Posterior vena cava (tissue), 2 donors: ENCODE data around the gene ARHGEF38. TPM values are rescaled to one million over a fixed set of nuclear protein-coding genes. Genes with fewer than 3 reads are reported as not detected.
A peak's percentile ranks its signal among the peaks of the same experiment; 100 is the strongest.
"Not testable (repeated sequence)": the region's sequence is repeated elsewhere in the genome, so short reads cannot be mapped to it uniquely, and the experiment has no call there.

Experiments
- DNase-seq: peaks from one replicate; pipeline ENCODE4 v3.0.0-alpha.2; 2020; ENCODE audit warnings: low spot score
- intact Hi-C, 2 donors: fragments of 100-400 bp; cut with DNase I; formaldehyde crosslinking; loops; one replicate each; pipeline versions ENCODE4 v1.14.1 to v1.14.2; 2022 to 2023
- total RNA-seq, 2 donors: library from RNA; stranded (reverse); fragmentation: NEBNext Ultra II Directional; extraction: Animal tissue kit (Norgen Biotek cat#: 25700); gene quantifications; one replicate each; pipeline ENCODE4 v1.2.1, GENCODE V29; 2021
- donor health status: DM: yes; HTN: yes; CAD: no.
- donor health status: DM: yes; HTN: yes; CAD: no.

The ARHGEF38 gene
- total RNA-seq, 2 donors from 2014 or later, result not detected

DNA sequence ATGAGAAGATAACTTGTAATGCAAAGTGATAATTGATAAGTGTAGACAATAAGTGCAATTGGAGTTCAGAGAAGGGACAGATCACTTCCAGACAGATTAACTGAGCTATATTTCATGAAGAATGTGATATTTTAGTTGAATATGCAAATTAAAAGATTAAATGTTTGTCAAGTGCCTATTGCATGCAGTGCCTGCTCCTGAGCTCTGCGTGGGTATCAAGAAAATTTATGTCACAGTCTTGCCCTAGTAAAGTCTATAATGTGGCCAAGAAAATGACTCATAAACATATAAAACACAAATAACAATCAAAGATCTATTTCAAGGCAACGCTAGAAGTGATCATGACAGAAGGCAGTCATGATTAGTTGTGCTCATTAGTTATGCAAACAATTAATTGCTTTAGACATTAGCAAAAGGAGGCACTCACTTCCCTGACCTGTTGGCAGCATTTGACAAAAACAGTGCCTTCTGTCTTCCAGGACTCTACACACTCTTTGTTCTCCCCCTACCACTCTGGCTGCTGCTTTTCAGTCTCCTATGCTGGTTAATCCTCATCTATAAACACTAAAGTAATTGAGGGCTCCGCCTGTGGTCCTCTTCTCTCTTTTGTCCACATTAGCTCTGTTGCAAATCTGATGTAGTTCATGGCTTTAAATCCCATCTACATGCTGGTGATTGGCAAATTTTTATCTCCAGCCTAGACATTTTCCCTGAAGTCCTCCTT lies 47.7 kb downstream of the ARHGEF38 start:
- no peak for DNase-seq
- intact Hi-C loops, result no loop called here

DNA sequence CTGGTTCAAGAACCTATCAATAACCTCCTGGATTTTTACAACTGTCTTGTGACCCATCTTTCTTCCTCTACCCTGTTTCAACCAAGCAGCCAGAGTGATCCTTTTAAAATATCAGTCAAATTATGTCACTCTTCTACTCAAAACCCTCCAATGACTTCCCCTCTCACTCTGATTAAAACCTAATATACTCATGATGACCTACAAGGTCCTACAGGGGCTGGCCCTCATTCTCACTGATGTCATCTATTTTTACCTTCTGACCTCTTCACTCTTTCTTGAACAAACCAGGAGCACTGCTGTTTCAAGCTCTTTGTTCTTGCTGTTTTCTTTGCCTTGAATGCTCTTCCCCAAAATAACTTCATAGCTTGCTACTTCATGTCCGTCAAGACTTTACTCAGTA lies 48.5 kb downstream of the ARHGEF38 start:
- intact Hi-C loops, result no loop called here
- DNase-seq, result no peak

DNA sequence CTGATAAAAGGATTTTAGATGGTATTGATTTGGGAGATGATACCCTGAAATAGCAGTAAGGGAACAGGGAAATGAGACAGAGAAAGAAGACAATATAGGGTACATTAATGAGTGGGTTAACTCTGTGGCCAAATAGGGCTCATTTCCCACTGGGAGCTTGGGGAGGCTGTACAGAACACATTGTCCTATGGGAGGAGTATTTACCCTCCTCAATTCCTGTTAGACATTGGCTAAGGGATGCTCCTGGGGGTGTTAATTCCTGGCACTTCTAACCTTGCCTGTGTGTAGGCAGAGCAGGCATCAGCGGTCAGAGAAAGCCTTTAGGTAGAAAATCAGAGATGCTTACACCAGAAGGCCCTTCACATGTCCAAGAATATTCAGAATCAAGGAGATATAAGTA lies 49.0 kb downstream of the ARHGEF38 start:
- DNase-seq, result no peak
- intact Hi-C loops, result no loop called here

DNA sequence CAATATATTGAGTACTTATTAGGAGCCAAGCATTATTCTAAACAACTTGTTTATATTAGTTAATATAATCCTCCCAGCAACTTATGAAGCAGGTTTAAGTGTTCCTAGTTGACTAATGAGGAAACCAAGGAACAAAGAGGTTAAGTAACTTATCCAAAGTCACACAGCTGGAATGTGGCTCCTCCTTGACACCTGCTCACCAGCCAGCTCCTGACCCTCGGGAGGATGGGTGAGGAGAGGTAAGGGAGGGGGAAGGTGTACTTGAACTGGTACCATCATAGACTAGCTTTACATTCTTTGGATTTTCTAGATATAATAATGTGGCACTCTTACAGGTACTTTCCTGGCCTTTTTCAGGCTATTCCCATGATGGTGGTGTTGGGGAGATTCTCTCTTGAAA lies 50.7 kb downstream of the ARHGEF38 start:
- DNase-seq, result no peak
- intact Hi-C loops, result no loop called here

DNA sequence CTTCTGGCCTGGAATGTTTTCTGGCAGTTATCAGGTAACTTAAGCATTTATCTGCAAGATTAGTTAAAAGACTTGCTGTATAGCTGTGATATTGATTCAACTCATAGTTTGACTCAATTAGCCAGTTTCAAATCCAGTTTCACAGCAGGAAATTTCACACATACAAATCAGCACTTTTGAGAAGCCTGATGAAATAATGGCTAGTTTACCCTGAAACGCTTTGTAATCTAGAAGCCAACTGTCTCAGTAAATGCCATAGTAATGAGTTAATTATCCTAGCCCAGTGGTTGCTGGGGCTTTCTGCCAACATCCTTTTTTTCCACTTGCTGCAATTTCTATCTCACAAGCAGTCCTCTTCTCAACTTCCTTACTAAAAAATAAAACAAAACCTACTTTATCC lies 53.1 kb downstream of the ARHGEF38 start:
- intact Hi-C loops, result no loop called here
- no peak for DNase-seq

DNA sequence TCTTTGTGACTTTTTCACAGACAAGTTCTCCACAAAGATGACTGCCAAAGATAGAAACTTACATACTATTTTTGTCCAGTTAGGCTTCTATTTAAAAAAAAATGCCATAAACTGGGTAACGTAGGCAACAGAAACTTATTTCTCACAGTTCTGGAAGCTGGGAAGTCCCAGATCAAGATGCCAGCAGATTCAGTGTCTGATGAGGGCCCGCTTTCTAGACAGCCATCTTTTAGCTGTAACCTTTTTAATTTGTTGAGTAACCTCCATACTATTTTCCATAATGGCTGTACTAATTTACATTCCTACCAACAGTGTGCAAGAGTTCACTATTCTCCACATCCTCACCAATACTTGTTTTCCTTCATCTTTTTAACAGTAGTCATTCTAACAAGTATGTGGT lies 55.5 kb downstream of the ARHGEF38 start:
- no peak for DNase-seq
- intact Hi-C loops, result no loop called here

DNA sequence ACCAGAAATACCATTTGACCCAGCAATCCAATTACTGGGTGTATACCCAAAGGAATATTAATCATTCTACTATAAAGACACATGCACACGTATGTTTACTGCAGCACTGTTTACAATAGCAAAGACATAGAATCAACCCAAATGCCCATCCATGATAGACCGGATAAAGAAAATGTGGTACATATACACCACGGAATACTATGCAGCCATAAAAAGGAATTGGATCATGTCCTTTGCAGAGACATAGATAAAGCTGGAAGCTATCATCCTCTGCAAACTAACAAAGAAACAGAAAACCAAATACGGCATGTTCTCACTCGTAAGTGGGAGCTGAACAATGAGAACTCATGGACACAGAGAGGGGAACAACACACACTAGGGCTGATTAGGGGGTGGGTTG lies 57.4 kb downstream of the ARHGEF38 start:
- DNase-seq, intact Hi-C loops: not testable (repeated sequence)

DNA sequence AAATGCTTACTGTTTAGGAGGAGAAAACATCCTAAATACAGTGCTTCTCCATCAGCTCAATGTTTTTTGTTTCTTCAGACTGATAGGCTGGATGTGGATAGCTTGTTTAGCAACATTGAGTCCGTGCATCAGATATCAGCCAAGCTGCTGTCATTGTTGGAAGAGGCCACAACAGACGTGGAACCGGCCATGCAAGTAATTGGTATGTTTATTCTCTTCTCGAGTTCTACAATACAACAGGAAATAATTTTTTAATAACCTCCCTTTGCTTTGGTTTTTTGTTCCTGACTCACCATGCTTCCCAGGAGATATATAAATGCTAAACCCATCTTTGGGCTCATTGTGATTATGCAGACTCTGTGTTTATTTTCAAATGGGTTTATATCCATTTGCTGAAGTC lies 60.9 kb downstream of the ARHGEF38 start:
- no peak for DNase-seq
- intact Hi-C loops, result no loop called here

DNA sequence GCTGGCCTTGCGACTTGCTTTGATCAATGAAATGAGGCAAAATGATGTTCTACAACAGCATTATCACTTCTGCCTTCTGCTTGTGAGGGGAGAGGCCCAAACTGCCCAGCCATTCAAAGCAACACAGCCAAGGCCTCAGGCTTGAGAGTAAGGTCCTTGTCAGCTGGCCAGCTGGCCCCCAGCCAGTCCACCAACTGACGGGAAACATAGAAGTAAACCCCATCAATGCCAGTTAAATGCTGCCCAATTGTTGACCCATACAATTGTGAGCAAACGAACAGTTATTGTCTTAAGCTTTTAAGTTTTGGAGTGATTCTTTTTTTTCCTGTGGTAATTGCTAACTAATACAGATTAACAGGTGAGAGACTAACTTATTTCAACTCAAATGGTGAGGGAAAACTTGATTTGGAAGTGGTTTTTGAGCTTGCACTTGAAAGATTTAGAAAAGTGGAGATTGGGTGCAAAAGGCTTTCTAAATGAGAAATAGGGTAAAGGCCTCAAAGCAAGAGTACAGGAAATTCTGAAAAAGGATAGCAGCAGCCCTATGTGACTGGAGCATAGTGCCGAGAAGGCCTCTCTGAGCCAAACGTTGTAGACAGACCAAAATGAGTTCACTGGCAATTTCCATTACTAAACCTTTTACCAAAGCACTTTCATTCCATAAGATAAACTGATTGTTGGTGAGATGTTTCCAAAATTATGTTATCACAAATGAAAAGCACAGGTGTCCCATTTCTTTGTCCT lies 66.9 kb downstream of the ARHGEF38 start:
- peak; percentile 84 for DNase-seq
- intact Hi-C loops, result no loop called here

DNA sequence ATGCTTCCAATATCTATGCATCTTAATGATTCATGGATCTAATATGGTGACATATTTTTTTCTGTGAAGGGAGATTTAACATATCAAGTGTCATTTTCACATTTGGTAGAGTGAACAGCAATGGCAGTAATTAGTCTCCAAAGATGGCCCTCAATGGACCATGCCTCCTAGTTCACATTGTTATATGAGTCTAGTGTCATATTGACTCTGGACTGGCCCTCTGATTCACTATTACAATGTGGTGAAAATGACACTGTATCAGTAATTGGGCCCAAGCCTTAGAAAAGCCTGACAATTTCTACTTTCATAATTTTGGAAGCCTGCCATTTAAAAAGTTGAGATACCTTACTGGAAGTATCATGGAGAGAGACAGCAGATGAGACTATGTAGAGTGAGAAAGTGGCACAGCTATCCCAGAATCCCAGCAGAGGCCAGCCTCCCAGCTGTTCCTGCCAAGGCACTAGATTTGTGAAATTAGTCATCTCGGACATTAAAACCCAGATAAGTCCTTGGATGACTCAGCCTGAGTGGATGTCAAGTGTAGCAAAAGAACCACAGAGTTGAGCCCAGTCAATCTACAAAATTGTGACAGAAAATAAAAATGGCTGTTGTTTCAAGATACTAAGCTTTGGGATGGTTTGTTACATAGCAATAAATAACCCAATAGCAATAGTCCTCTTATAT lies 68.4 kb downstream of the ARHGEF38 start:
- intact Hi-C loops, result loop anchor here in 1 of 2 donors (5.0 kb wide), 1 partner anchor 452 kb away; no protein-coding TSS in a partner anchor
- no peak for DNase-seq

DNA sequence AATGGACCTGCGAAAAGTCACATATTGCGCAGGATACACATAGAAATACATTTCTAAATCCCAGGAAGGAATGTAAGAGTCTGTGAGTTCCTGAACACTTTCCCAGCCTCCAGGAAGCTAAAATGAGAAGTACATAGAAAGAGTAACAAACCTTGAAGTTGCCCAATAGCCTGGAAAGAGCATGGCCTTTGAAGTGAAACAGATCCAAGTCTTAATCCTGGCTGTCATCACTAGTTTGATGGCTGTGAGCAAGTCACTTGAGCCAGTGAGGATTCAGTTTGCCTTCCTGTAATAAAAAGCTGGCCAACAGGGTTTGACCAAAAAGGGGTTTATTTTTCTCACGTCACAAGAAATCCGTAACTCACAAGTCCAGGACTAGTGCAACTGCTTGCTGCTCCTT lies 69.8 kb downstream of the ARHGEF38 start:
- intact Hi-C loops, result loop anchor here in 1 of 2 donors (5.0 kb wide), 1 partner anchor 450 kb away; no protein-coding TSS in a partner anchor
- no peak for DNase-seq

DNA sequence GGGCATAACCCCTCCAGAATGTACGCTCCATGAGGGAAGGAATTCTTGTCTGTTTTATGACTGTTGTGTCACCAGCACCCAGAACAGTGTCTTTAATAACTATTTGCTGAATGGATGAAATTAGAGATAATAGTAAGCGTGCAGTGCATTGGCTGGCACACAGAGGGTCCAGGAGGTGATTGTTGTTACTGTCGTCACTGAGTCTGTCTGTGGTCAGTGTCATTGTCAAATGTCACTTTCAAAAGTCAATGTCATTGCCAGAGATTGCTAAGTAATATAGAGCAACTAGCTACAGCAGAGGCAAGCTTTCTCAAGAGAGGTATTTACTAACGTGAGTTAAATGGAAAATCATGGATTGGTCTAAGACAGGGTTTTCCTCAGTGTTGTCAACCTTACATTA lies 70.7 kb downstream of the ARHGEF38 start:
- no peak for DNase-seq
- intact Hi-C loops, result loop anchor here in 1 of 2 donors (5.0 kb wide), 1 partner anchor 449 kb away; no protein-coding TSS in a partner anchor

DNA sequence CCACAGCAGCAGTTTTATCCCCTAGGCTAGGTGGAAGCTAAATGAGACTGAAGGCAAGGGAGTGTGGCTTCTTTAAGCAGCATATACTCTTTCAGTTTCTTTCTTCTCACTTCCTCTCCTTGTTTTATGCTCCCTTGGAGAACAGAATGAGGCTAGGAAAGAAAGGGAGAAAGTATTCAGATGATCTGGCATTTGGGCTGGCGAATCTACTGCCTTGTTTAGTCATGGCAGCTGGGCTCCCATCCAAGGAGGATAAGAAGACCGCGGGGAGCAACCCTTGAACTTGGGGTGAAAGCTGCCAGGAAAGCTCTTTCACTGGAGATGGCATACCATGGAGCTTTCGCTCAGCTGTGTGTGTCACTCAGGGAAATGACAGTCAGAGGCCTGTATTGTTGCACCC lies 72.1 kb downstream of the ARHGEF38 start:
- no peak for DNase-seq

DNA sequence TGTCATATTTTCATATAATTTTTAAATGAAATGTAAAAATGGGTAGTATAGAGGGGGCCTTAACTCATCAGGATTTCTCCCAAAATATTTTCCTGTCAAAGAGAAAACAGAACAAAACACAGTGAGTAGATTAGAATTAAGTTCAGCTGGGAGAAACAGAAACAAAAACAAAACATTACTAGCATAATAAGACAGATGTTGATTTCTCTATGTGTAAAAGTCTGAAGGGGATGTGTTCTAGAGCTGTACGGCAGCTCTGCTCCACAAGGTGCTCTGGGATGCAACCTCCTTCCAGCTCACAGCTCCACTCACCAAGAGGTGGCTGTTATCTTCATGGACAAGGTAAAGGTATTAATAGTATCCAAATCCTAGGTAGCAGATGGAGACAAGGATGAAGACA lies 72.8 kb downstream of the ARHGEF38 start:
- DNase-seq, result no peak
- intact Hi-C loops, result no loop called here

More for the DNA sequence above, 72.1 kb downstream of the ARHGEF38 start:
- intact Hi-C loops, result loop anchor here in 1 of 2 donors (5.0 kb wide), 1 partner anchor 448 kb away; no protein-coding TSS in a partner anchor

DNA sequence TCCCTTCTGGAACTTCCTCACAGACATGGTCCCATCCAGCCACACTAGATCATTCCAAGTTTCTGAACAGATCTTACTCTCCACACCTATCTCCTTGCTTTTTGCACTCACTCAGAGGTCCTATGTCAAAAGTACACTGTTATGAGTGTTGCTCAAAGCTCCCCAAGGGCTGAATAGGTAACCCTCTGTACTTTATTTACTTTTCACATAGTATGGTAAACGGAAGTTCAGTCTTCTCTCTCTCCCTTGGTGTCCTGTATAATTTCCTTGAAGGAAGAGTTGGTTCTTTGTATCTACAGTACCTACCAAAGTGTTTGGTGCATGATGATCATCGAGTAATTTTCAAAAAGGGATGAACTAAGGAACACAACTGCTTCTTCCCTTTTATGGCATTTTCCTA lies 74.4 kb downstream of the ARHGEF38 start:
- intact Hi-C loops, result no loop called here
- DNase-seq, result no peak

DNA sequence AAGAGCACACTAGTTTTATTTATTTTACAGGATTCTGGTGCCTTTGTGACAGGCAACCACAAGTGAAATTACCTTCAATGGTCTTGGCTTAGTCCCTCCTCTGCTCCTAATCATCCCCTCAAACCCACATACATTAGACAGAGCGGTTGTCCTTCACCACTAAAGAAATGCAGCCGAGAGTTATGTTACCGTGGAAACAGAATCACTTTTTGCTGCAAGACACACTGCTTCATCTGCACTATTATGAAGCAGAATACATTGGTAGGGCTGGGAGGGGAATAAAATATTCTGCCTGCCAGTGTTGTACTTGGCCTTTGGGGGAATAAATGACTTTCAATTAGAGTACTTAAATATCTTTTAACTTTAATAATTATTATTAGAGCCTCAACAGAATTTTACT lies 75.2 kb downstream of the ARHGEF38 start:
- intact Hi-C loops, result no loop called here
- DNase-seq, result no peak

DNA sequence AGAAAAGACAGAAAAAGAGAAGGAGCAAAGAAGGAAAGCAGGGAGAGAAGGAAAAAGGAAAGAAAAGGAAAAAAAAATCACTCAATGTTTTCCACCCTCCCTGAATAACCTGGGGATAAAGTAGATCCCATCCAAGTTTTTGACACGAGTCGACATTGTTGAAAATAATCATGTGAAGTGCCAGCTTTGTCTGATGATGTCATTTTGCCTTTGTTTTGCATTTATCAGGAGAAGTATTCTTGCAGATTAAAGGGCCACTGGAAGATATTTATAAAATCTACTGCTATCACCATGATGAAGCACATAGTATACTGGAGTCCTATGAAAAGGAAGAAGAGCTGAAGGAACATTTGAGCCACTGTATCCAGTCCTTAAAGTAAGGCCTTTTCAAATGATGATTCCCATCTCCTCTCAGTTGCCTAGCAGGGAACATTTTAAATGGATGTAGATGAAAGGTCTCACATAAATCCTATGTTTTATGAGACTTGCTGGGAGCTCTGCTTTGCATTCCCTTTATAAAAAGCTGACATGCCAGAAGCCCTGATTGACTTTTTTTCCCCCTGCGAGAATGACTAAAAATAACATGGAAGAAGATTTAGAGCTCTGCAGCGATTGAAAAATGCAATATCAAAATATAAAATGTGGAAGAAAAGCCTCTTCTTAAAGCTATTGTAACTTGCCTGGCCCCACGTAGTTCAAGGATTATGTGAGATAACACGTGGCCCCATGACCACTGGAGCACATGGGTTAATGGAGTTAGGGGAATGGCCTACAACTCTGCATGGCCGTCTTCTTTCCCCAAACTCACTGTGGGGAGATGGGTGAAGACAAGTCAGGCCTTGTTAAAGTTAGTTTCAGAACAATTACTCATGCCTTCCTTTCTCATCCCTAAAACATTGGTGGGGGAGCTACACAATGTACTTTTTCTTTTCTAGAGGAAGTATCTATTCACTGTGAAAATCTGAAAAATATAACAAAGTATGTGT lies 78.5 kb downstream of the ARHGEF38 start:
- intact Hi-C loops, result no loop called here
- DNase-seq, result no peak

DNA sequence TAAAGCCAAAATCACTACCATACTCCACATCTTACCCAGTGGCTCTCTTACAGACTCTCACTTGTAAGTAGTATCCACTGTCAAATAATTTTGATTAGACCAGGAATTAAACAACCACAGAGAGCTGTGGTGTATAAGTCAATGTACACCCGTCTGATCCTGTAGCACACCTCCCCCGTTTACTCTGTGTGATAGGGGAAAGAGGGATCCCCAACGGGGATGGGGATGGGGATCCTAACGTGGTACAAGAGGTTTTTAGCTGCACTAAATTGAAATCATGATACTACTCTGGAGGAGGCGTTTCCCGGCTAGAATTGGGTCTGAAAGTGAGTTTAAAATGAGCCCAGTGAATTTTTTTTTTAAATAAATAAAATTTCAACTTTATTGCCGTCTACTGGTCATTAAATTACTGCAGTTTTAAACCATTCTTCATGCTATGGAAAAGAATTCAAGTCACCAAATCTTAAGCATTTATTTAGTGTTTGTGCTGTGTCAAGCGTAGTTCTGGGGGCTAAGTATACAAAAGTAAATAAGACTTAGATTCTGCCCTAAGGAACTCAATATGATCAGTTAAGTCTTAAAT lies 79.5 kb downstream of the ARHGEF38 start:
- no peak for DNase-seq

DNA sequence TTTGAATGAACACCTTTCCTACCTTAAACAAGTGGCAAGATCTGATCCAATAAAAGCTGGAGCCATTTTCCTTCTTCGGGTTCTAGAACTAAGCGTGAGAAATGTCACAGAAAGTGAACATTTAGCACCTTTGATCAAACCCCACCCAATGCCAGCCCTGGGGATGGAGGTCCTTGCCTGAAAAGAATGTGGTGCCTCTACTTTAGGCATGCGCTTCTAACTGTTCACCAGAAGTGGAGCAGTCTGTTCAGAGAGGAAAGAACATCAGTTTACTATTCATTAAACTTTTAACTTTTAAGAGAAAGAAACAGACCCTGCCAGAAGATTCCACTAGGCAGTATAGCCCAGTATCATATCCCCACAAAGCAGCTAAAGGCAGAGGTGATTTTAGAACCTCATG lies 80.2 kb downstream of the ARHGEF38 start:
- DNase-seq, result no peak

More for the DNA sequence above, 79.5 kb downstream of the ARHGEF38 start:
- intact Hi-C loops, result no loop called here

More for the DNA sequence above, 80.2 kb downstream of the ARHGEF38 start:
- intact Hi-C loops, result no loop called here
